ENCODE measurements around the gene KIAA0930.
"Not testable (repeated sequence)": the region's sequence is repeated elsewhere in the genome, so short reads cannot be mapped to it uniquely, and the experiment has no call there.

KIAA0930 gene

GRCh38 chr22:45192701-45193187 lies 48.0 kb downstream of the KIAA0930 start:
- in situ Hi-C loops (cut with HindIII; ENCODE audit: low pct_ligation_motif_present, low sequenced_read_pairs), result no loop called here
- Histone ChIP-seq H3K4me3 (ENCODE audit: low read depth, low read length) (no peak overlapping the region), H3K36me3 (replicated peaks) (peaks cover 7% of the 10 kb centered on the region), H3K27ac (no peak overlapping the region), H3K27me3 (replicated peaks) (no peaks in the 10 kb centered on the region)
- peak; percentile 51 for TF ChIP-seq CTCF (IDR thresholded peaks at IDR 0.05; ENCODE audit: low read depth, low read length, missing control alignments)
- DNase-seq, result no peak

GRCh38 chr22:45191746-45192145 lies 48.9 kb downstream of the KIAA0930 start:
- in situ Hi-C loops (cut with HindIII; ENCODE audit: low pct_ligation_motif_present, low sequenced_read_pairs); H3K27me3 ChIP-seq (replicated peaks); H3K36me3 ChIP-seq (replicated peaks); H3K27ac ChIP-seq; H3K4me3 ChIP-seq (ENCODE audit: low read depth, low read length); DNase-seq: not testable (repeated sequence)

GRCh38 chr22:45190202-45190872 lies 50.4 kb downstream of the KIAA0930 start:
- no peaks in the 10 kb centered on the region for H3K36me3 ChIP-seq (replicated peaks)
- no peak overlapping the region for H3K4me3 ChIP-seq (ENCODE audit: low read depth, low read length)
- DNase-seq, result no peak
- H3K27ac ChIP-seq, result no peak overlapping the region
- H3K27me3 ChIP-seq (replicated peaks), result no peaks in the 10 kb centered on the region
- TF ChIP-seq CTCF (IDR thresholded peaks at IDR 0.05; ENCODE audit: low read depth, low read length, missing control alignments), result no peak
- in situ Hi-C loops (cut with HindIII; ENCODE audit: low pct_ligation_motif_present, low sequenced_read_pairs), result no loop called here

- Histone ChIP-seq H3K27ac (no peak overlapping the region), H3K4me3 (ENCODE audit: low read depth, low read length) (no peak overlapping the region), H3K27me3 (replicated peaks) (no peaks in the 10 kb centered on the region), H3K36me3 (replicated peaks) (peaks cover 5% of the 10 kb centered on the region)
- TF ChIP-seq CTCF (IDR thresholded peaks at IDR 0.05; ENCODE audit: low read depth, low read length, missing control alignments), result no peak
- in situ Hi-C loops (cut with HindIII; ENCODE audit: low pct_ligation_motif_present, low sequenced_read_pairs), result no loop called here
- no peak for DNase-seq
Observed at GRCh38 chr22:45188779-45189178, 51.9 kb downstream of the KIAA0930 start.

- in situ Hi-C loops (cut with HindIII; ENCODE audit: low pct_ligation_motif_present, low sequenced_read_pairs), result no loop called here
- Histone ChIP-seq H3K27ac (no peak overlapping the region), H3K27me3 (replicated peaks) (no peaks in the 10 kb centered on the region), H3K4me3 (ENCODE audit: low read depth, low read length) (no peak overlapping the region), H3K36me3 (replicated peaks) (peaks cover 12% of the 10 kb centered on the region)
- DNase-seq, result no peak
- no peak for TF ChIP-seq CTCF (IDR thresholded peaks at IDR 0.05; ENCODE audit: low read depth, low read length, missing control alignments)
Observed at GRCh38 chr22:45187891-45188290, 52.8 kb downstream of the KIAA0930 start.

- H3K27ac ChIP-seq, result no peak overlapping the region
- no peak for TF ChIP-seq CTCF (IDR thresholded peaks at IDR 0.05; ENCODE audit: low read depth, low read length, missing control alignments)
- no peaks in the 10 kb centered on the region for H3K27me3 ChIP-seq (replicated peaks)
- peaks cover 24% of the 10 kb centered on the region for H3K36me3 ChIP-seq (replicated peaks)
- H3K4me3 ChIP-seq (ENCODE audit: low read depth, low read length), result no peak overlapping the region
- DNase-seq, result no peak
- in situ Hi-C loops (cut with HindIII; ENCODE audit: low pct_ligation_motif_present, low sequenced_read_pairs), result no loop called here
Observed at GRCh38 chr22:45185718-45186514, 54.8 kb downstream of the KIAA0930 start.
